Mammary microvascular endothelial cell (primary cell): ENCODE data around the gene NTN4. TPM values are rescaled to one million over a fixed set of nuclear protein-coding genes. Genes with fewer than 3 reads are reported as not detected.

Experiments used
- total RNA-seq: library from RNA; depleted of rRNA; stranded (reverse); fragments of >200 nt; gene quantifications from 2 replicates; pipeline ENCODE4 v1.2.3, GENCODE V29; 2015

NTN4 gene
- 228 and 229 TPM in 2 replicates for total RNA-seq

DNA sequence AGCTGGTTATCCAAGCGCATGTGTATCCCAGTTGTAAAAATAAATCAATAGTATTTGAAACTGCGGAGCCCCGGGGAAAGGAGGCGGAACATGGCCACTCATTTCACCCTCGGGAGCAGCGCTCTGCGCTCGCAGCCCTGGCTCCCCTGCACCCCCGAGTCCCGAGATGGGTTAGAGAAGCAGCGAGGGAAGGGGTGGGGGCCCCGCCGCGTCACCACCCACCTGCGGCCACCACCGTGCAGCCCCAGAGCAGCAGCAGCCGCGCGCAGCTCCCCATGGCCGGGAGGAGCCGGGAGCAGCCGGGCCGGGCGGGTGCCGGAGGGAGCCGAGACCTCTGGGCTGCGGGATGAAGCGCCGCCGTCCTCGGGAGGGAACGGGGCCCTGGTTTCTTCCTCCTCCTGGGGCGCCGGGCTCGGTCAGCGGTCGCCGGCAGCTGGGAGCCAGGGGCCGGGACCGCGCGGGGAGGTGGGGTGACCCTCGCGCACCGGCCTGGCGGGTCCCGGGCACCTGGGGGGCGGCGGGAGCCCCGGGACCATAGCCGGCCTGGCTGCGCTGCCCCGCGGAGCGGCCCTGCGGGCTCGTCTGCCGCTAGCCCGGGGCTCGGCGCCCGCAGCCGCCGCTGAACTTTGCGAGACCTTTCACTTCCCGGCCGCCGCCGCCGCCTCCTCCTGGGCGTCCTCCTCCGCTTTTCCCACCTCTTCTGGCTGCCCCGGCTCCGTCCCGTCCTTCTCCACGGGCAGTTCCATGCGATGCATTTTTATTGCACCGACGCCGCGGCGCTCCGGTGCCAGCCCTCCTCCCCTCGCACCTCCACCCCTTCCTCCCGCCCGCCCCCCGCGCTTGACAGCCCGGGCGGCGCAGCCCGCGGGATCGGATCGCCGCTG lies at the start of gene NTN4:
NTN4 (minus strand) TSS at position 732 of the 884 bp plus-strand sequence; CDS start at position 277, 455 bp downstream.

Other genes with a start within 250 kb of the NTN4 start
- 0.44 and 0.60 TPM in 2 replicates for gene USP44, start 239.3 kb downstream of the NTN4 start, total RNA-seq
- gene SNRPF, start 68.2 kb upstream of the NTN4 start, total RNA-seq = 12.6 and 23.8 TPM in 2 replicates
- 0.07 and 0.15 TPM in 2 replicates for gene CCDC38, start 151.8 kb upstream of the NTN4 start, total RNA-seq
- not detected in 2 replicates for gene AMDHD1, start 152.6 kb upstream of the NTN4 start, total RNA-seq
- gene HAL, start 205.6 kb upstream of the NTN4 start, total RNA-seq = 0.74 TPM in 1 of 2 replicates, not detected in the other
- 56.0 and 60.2 TPM in 2 replicates for gene LTA4H, start 244.8 kb upstream of the NTN4 start, total RNA-seq